HG02623 (cell line): ENCODE results near the gene CPAMD8.
"Not testable (repeated sequence)": the region's sequence is repeated elsewhere in the genome, so short reads cannot be mapped to it uniquely, and the experiment has no call there.

Source experiments
- ATAC-seq: cut with Tn5 transposase; IDR thresholded peaks from one replicate; pipeline ENCODE4 v1.9.1; 2021; ENCODE audit warnings: moderate library complexity; ENCODE audit not compliant: unreplicated experiment

The CPAMD8 gene

DNA sequence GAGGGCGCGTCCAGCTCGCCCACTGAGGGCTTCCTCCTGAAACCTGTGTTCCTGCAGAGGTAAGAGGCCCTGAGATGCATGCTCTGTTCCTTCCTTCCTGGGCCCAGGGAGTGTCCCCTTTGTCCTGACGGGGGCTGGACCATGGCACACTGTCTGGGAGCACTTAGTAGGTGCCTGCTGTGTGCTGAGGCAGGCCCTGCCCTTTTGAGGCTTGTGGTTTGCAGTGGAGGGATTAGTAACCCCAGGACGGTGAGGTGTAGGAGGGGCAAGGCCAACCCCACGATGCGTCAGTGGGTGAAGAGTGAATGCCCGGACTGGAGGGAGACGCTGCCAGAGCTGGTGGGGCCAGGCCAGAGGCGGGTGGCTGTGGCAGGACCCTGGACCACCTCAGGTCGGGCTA is 149.0 kb downstream of the CPAMD8 start:
- ATAC-seq: no peak

DNA sequence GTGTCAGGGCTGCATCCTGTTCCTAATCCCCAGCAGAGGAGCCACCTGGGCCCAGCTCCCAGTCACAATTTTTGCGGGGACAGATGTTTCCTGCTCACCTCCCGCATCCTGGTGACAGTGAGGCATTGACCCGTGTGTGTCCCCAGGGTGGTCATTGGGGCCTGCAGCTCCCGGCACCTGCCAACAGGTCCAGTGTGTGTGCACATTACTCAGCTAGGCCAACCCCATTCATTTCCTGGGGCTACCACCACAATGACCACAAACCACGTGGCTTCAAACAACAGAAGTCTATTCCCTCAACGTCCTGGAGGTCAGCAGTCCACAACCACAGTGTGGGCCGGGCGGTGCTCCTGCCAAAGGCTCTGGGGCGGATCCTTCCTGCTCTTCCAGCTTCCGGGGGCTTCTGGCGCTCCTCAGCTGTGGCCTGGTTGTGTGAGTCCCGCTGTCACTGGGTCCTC is 149.7 kb downstream of the CPAMD8 start:
- ATAC-seq: no peak

DNA sequence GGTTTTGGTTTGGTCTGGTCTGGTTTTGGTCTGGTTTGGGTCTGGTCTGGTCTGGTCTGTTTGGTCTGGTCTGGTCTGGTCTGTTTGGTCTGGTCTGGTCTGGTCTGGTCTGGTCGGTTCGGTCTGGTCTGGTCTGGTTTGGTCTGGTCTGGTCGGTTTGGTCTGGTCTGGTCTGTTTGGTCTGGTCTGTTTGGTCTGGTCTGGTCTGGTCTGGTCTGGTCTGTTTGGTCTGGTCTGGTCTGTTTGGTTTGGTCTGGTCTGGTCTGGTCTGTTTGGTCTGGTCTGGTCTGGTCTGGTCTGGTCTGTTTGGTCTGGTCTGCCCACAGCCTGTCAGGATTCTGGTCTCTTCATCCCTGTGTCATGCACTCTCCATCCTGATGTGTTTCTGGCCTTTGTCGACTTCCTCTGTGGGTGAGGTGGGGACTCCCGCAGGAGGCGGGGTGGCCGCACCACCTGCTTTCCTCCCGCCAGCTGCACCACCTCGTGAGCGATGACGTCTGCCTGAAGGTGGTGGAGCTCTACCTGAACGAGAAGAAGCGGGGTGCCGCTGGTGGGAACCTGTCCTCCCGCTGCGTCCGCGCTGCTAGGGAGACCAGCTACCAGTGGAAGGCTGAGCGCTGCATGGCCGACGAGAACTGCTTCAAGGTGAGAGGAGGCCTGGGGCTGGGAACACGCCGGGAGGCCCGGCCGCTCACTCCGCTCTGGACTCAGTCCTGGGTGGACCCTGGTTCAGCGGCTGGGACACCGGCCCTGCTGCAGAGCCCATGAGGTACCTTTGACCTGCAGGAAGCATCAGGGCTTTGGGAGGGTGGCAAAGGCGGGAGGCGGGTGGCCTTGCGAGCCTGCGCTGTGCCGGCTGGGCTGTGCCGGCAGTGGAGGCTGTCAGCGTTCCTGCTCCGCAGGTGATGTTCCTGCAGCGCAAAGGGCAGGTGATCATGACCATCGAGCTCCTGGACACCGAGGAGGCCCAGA is 150.7 kb downstream of the CPAMD8 start:
- no peak for ATAC-seq

GRCh38 chr19:16874978-16875299 is 151.7 kb downstream of the CPAMD8 start:
- ATAC-seq: not testable (repeated sequence)

DNA sequence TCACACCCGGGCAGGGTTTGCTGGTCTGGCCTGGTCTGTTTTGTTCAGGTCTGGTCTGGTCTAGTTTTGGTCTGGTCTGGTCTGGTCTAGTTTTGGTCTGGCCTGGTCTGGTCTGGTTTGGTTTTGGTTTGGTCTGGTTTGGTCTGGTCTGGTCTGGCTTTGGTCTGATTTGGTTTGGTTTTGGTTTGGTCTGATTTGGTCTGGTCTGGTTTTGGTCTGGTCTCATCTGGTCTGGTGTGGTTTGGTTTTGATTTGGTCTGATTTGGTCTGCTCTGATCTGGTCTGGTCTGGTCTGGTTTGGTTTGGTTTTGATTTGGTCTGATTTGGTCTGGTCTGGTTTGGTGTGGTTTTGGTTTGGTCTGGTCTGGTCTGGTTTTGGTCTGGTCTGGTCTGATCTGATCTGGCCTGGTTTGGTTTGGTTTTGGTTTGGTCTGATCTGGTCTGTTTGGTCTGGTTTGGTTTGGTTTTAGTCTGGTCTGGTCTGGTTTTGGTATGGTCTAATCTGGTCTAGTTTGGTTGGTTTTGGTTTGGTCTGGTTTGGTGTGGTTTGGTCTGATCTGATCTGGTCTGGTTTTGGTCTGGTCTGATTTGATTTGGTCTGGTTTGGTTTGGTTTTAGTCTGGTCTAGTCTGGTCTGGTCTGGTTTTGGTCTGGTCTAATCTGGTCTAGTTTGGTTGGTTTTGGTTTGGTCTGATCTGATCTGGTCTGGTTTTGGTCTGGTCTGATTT is 152.2 kb downstream of the CPAMD8 start:
- ATAC-seq: no peak

DNA sequence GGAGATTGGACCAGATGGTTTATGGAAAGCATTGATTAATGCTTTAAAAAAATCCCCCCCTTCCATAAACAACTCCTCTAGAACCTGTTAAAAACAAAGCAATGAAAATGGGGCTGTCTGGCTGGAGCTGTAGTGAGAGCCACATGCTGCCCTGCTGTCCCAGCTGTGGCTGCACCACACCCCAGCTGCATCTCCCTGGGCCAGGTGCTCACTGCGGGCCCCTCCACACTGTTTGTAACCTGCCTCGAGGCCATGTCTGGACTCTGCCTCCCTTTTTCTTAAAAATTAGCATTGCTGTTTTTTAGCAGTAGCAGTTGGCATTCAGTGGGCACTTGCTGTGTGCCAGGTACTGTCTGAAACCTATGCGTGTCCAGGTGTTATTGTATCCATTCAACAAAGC is 153.0 kb downstream of the CPAMD8 start:
- no peak for ATAC-seq

GRCh38 chr19:16872728-16873127 is 153.9 kb downstream of the CPAMD8 start:
- ATAC-seq: no peak

DNA sequence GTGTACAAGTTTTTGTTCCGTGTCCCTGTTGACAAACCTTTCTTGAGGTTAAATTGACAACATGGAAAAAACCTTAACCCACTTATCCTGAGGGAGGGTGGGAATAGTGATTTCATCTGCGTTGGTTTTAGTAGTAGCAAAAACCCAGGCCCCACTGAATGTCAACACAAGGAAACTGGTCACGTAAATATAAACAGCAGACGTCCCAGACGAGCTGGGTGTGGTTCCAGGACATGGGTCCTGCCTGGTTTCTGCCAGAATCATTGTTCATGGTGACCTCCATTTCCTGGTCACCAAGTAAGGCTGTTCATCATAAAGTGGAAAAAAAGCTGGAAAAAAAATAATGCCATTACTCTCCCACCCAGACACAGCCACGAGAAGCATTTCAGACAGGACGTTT is 154.7 kb downstream of the CPAMD8 start:
- ATAC-seq: no peak

- ATAC-seq: no peak
These were observed 157.2 kb downstream of the CPAMD8 start for GRCh38 chr19:16869331-16869972.

DNA sequence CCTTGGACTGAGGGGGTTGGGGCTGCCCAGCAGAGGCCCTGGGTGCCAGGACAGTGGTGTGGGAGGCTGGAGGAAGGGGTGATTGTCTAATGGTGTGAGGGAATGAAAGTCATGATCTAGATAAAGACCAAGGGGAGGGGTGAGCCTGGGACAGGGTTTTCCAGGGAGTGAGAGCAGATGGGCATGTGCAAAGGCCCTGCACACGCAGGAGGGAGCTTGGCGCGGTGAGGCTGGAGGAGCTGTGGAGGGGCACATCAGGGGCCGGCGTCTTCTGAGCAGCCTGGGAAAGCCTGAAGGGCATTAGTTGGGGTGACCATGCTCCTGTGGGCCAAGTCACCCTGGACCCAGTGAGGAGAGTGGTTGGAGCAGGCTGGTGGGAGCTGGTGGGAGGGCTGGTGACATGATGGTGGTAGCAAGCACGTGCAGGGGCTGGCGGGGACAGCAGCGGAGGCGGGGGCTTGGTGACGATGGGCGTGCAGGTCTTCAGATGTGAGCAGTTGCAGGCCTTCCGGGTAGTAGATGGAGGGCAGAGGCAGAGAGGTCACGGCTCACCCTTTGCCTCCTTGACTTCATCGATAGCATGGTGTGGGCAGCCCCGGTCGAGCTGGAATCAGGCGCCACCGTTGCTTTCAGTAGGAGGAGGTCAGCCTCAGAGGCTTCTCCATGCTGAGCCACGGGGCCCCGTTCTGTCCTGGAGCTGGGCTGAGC is 158.0 kb downstream of the CPAMD8 start:
- no peak for ATAC-seq

DNA sequence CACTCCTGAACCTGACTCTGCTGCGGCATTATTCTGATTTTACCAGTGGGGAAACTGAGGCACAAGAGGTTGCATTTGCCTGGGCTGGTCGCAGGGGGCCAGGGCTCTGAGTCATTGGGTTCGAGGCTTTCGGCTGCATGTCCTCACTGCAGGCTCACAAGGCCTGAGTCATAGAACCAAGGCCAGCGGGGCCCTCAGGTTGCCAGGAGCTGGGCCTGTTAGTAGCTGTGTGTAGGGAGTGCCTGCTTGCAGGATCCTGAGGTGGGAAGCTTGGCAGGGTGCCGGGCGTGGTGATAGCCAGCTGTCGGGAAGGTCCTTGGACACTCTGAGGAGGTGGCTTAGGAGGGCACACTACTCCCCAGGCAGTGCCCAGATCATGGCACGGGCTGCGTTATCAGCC is 159.4 kb downstream of the CPAMD8 start:
- ATAC-seq: no peak

DNA sequence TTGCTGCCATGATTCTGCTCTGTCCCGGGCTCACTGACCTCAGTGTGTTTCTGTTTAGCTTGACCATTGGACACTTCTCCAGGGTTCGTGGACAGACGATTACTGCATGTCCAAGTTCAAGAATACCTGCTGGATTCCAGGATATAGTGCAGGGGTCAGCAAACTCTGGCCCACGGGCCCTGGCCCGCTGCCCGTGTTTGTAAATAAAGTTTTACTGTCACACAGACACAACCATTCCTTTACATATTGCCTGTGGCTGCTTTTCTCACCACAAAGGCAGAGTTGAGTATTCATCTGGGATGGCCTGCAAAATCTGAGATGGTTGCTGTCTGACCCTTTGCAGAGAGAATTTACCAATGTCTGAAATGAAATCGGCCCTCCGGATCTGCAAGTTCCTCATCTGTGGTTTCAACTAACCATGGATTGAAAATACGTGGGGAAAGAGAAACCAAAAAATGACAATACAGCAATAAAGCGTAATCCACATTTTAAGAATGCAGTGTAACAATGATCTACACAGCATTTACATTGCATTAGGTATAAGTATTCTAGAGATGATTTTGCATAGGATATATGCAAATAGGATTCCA is 163.7 kb downstream of the CPAMD8 start:
- no peak for ATAC-seq

DNA sequence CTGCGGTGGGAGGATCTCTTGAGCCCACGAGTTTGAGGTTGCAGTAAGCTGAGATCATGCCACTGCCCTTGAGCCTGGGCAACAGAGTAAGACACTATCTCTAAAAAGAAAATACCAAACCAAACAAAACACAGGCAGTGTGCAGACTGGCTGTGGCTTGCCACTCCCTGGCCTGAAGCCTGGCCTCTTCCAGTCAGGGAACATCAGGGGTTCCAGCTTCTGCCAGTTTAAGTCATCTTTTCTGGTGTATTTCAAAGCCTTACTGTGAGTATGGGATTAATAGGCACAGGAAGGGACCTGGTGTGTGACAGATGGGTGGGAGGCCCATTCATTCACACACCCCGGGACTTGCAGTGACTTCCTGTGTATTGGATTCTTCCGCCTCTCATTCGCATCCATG is 164.8 kb downstream of the CPAMD8 start:
- no peak for ATAC-seq

GRCh38 chr19:16861011-16861410 is 165.6 kb downstream of the CPAMD8 start:
- ATAC-seq: no peak

DNA sequence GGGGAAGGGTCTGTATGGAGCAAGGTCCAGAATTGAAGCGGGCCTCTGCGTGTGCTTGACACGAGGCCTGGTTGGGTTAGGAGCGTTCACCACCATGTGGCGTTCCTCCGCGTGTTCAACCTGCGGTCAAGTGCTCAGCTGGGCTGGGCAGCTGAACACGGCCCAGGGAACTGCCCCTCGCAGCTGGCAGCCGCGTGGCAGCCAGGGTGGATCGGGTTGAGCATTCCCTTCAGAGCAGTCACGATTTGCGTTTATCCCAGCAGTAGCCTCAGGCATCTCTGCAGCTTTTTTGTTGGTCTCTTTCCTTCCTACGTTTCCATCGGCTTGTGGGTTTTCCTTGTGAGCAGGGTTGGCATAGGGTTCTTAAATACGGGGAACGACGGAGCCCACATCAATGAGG is 166.5 kb downstream of the CPAMD8 start:
- no peak for ATAC-seq

GRCh38 chr19:16859626-16860025 is 167.0 kb downstream of the CPAMD8 start:
- no peak for ATAC-seq

GRCh38 chr19:16856091-16856490 is 170.5 kb downstream of the CPAMD8 start:
- ATAC-seq: no peak

DNA sequence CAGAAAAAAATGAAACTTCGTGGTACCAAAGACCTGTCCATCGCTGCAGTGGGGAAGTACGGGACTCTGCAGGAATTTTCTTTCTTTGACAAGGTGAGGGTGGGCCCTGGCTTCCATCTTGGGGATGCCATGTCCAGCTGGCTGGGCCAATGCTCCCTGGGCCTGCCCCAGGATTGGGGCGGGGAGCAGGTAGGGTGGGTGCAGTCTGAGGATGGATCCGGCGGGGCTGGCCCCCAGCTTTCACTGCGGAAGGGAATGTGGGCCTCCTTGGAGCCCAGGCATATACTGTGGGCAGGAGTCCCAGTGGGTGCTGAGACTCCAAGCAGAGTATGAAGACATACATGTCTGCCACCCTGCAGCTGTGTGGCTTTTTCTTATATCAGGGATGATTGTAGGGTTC is 173.5 kb downstream of the CPAMD8 start:
- no peak for ATAC-seq

DNA sequence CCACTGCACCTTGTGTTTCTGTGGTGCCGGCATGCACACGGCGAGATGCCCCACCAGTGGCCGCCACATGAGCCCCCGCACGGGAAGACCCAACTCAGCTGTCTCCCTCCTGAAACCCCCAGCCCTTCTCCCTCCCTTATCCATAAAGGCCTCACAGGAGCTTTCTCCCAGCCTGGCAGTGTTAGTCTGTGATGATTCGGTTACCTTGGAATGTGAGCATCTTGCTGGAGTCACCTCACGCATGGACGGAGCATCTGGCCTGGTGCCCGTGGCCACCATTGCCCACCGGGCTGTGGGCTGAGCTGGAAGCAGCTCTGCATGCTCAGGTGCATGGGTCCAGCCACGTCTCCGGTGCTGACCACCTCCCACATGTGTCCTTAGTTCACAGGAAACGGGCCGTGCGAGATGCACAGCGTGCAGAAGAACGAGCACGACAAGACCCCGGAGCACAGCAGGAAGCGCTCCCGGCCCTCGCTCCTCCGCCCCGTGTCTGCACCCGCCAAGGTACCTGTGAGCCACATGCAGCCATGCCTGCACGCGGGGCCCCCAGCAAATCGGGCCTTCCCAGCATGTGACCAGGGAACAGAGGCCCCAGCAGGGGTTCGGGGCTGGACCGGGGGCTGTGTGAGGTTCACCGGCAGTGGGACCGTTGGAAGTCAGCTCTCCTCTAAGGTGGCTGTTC is 175.4 kb downstream of the CPAMD8 start:
- ATAC-seq: no peak

DNA sequence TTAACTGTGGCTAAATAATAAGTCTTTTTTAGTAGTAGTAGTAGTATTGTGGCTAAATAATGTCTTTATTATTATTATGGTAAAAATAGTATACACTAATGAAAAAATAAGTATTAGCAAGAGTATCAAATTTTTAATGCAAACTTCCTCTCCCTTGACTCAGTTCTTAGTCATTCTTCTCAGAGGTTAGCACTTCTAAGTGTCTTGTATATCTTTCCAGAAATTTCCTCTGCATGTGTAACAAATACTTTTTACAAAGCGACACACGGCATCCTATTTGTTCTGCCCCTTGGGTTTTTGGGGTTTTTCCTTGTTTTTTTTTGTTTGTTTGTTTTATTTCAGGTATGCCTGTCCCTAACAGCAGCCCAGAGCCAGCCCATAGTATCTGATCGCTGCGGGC is 176.5 kb downstream of the CPAMD8 start:
- ATAC-seq: no peak
